VCaP (cell line): ENCODE data around the gene TMEM108.

Experiments used
- H3K27ac ChIP-seq: fragments of 450-650 bp; 2 replicates; pipeline ENCODE4 v1.5.1; 2017
- CTCF ChIP-seq: fragments of 450-650 bp; conservative IDR thresholded peaks from 2 replicates; pipeline ENCODE4 v1.5.1; 2017; ENCODE audit warnings: mild to moderate bottlenecking, moderate library complexity

Gene TMEM108

GRCh38 chr3:133096900-133097613 is 58.9 kb downstream of the TMEM108 start:
- no peak overlapping the region for H3K27ac ChIP-seq
- TF ChIP-seq CTCF: no peak

GRCh38 chr3:133103706-133104105 is 65.5 kb downstream of the TMEM108 start:
- no peak for TF ChIP-seq CTCF
- H3K27ac ChIP-seq: no peak overlapping the region

- H3K27ac ChIP-seq: no peak overlapping the region
- TF ChIP-seq CTCF: no peak
Measured at GRCh38 chr3:133106169-133106568, 68.0 kb downstream of the TMEM108 start.

DNA sequence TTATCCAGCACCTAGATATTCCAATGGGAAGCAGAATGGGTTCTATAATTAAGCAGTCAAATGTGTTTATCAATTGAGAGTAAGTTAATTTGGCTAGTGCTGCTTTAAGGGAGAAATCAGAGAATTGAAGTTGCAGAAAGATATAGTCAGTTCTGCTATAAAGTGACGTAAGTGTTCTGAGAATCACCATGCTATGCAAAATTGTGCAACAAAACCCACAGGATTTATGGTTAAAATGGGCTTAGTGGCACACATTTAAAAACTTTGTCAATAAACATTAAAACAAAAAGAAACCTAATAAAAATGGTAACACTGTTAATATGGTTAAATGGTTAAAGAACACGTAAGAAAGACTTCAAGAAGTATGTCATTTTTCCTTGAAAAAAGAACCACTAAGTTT is 74.5 kb downstream of the TMEM108 start:
- TF ChIP-seq CTCF: no peak
- no peak overlapping the region for H3K27ac ChIP-seq

- TF ChIP-seq CTCF: no peak
- H3K27ac ChIP-seq: no peak overlapping the region
Measured at GRCh38 chr3:133113526-133113925, 75.3 kb downstream of the TMEM108 start.

DNA sequence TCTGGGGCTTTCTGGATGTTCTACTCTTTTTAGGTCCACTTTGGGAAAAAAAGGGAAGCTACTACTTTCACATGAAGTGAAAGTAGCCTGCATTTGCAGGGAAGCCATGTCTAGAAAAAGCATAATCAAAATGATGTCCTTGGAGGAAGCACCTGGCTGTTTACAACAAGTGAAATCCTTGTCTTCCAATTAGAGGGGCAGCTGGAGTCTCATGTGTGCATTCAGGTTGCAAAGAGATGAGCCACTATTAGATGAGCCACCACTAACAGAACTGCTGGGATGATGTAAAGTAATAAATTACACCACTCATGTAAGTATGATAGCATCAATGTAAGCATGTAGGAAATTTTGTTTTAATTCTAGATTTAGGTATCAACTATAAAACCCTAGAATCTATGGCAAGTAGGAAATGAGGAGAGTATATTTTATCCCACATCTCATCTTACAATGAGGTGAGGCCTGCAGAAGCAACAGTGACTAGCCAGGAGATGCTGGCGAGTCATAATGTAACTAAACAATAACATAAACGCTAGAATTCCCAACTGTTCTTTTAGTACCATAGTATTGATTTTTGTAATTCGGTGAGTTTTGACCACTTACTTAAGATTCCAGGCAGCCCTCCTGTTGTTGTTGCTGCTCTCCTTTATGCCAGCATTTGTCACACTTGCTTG is 75.9 kb downstream of the TMEM108 start:
- TF ChIP-seq CTCF: no peak
- no peak overlapping the region for H3K27ac ChIP-seq

- no peak overlapping the region for H3K27ac ChIP-seq
- TF ChIP-seq CTCF: no peak
Measured at GRCh38 chr3:133115176-133115575, 77.0 kb downstream of the TMEM108 start.
